PC-3 (cell line): ENCODE data around the gene CENPF. TPM values are rescaled to one million over a fixed set of nuclear protein-coding genes. Genes with fewer than 3 reads are reported as not detected.

Experiments
- ATAC-seq: fragments of 200-7000 bp; cut with Tn5 transposase; 2 replicates; pipeline ENCODE4 v1.9.1; 2020; ENCODE audit warnings: mild to moderate bottlenecking, moderate library complexity
- BruUV-seq: library from RNA; stranded (reverse); fragments of 400-500 nt; replicated peaks from 2 replicates; lab custom pipeline; 2021; lab: Mats Ljungman, UMichigan
- CTCF ChIA-PET: fragments of 300-600 bp; sonication (Branson Sonifier 250); formaldehyde crosslinking; loops from one replicate; lab custom pipeline; 2022; ENCODE audit warnings: antibody characterized with exemption; lab: Charles Lee
- POLR2A ChIA-PET: fragments of 300-600 bp; sonication (Branson Sonifier 250); formaldehyde crosslinking; loops from one replicate; lab custom pipeline; 2022; ENCODE audit warnings: antibody characterized with exemption; ENCODE audit not compliant: unreplicated experiment; lab: Charles Lee
- DNase-seq: peaks from one replicate; pipeline ENCODE4 v3.0.0-alpha.2; 2015
- H2AFZ ChIP-seq: fragments of 300-600 bp; sonication (generic); 2 replicates; pipeline ENCODE4 v1.6.0; 2016; ENCODE audit warnings: antibody characterized with exemption, low read length
- H3F3A ChIP-seq: fragments of 300-600 bp; sonication (generic); one replicate; pipeline ENCODE4 v1.6.0; 2017; ENCODE audit warnings: antibody characterized with exemption, low read length, control low read depth, mild to moderate bottlenecking; ENCODE audit not compliant: unreplicated experiment
- H3K27ac ChIP-seq: fragments of 300-600 bp; sonication (generic); 2 replicates; pipeline ENCODE4 v1.5.1; 2016; ENCODE audit warnings: mild to moderate bottlenecking, low read length
- H3K27me3 ChIP-seq: fragments of 300-600 bp; sonication (generic); 2 replicates; pipeline ENCODE4 v1.6.1; 2016; ENCODE audit warnings: low read length, mixed read lengths
- H3K36me3 ChIP-seq: fragments of 300-600 bp; sonication (generic); 2 replicates; pipeline ENCODE4 v1.6.1; 2016; ENCODE audit warnings: low read depth, mixed run types, low read length, mixed read lengths
- H3K4me1 ChIP-seq: fragments of 300-600 bp; sonication (generic); 2 replicates; pipeline ENCODE4 v1.5.1; 2016; ENCODE audit warnings: low read length; ENCODE audit not compliant: insufficient read depth
- H3K4me2 ChIP-seq: fragments of 300-600 bp; sonication (generic); 2 replicates; pipeline ENCODE4 v1.6.0; 2016; ENCODE audit warnings: low read length
- H3K4me3 ChIP-seq: fragments of 300-600 bp; sonication (generic); 2 replicates; pipeline ENCODE4 v1.5.1; 2016; ENCODE audit warnings: mild to moderate bottlenecking, low read length, mixed read lengths
- H3K79me2 ChIP-seq: fragments of 300-600 bp; sonication (generic); 2 replicates; pipeline ENCODE4 v1.6.1; 2017; ENCODE audit warnings: low read length, mixed read lengths
- H3K9ac ChIP-seq: fragments of 300-600 bp; sonication (generic); 2 replicates; pipeline ENCODE4 v1.6.0; 2016; ENCODE audit warnings: mild to moderate bottlenecking, low read length
- H3K9me2 ChIP-seq: fragments of 300-600 bp; sonication (generic); replicated peaks from 2 replicates; pipeline ENCODE4 v1.6.1; 2016; ENCODE audit warnings: mixed run types, low read length, mixed read lengths
- H3K9me3 ChIP-seq: fragments of 300-600 bp; sonication (generic); 2 replicates; pipeline ENCODE4 v1.6.1; 2016; ENCODE audit warnings: low read length, mixed read lengths
- H4K20me1 ChIP-seq: fragments of 300-600 bp; sonication (generic); 2 replicates; pipeline ENCODE4 v1.6.1; 2016; ENCODE audit warnings: low read length, mixed read lengths
- EZH2 ChIP-seq: fragments of 300-600 bp; sonication (generic); IDR thresholded peaks from one replicate; pipeline ENCODE4 v1.6.1; 2017; ENCODE audit warnings: antibody characterized with exemption, mild to moderate bottlenecking, low read length; ENCODE audit not compliant: unreplicated experiment
- EZH2phosphoT487 ChIP-seq: fragments of 300-600 bp; sonication (generic); IDR thresholded peaks from 2 replicates; pipeline ENCODE4 v1.6.1; 2018; ENCODE audit warnings: mild to moderate bottlenecking, antibody characterized with exemption, low read length, borderline replicate concordance
- intact Hi-C: fragments of 100-400 bp; cut with micrococcal nuclease; formaldehyde crosslinking; loops from 2 replicates; pipeline ENCODE4 v1.9.0; 2023
- total RNA-seq: library from RNA; depleted of rRNA; stranded (reverse); fragments of >200 nt; gene quantifications from 2 replicates; pipeline ENCODE4 v1.2.3, GENCODE V29; 2014
- TF ChIP-seq, protein P1 (sequence below): fragments of 300-600 bp; sonication (generic); conservative IDR thresholded peaks from 2 replicates; pipeline ENCODE4 v1.5.1; 2017; ENCODE audit warnings: antibody characterized with exemption, low read depth, mild to moderate bottlenecking, low read length

Gene CENPF
- total RNA-seq, 1 experiment from 2014 or later, result 92.6 TPM

DNA sequence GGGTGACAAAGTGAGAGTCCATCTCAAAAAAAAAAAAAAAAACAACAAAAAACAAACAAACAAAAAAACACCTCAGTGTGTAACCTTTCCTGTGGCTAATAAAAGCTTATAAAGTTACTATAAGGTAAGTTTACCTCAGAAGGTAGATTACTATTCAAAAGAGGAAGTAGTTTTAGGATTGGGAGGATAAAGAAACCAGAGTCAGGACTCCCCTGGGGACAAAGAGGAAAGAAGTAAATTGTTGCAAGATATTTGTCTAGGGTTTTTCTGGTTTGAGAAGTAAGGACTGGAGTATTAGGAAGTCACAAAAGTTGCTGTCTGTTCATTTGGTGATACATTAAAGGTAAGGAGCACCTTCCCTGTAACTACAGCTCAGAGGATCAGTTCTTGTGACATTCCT lies 23.8 kb upstream of the CENPF start:
- H3K36me3 ChIP-seq, result peaks cover 4% of the 10 kb centered on the region; the same call in 1 of the 2 replicates
- ChIA-PET POLR2A (interaction anchor here (0.7 kb wide), 1 partner anchor 183 kb away, joined by 13 read pairs; no protein-coding TSS in a partner anchor), CTCF (no interaction called here)
- H3K4me2 ChIP-seq, result no peak overlapping the region
- ATAC-seq, result no peak
- H3K4me1 ChIP-seq, result peaks cover 45% of the 10 kb centered on the region
- H3K79me2 ChIP-seq, result no peaks in the 10 kb centered on the region
- no peak overlapping the region for H3K4me3 ChIP-seq
- intact Hi-C loops, result no loop called here
- no peaks in the 10 kb centered on the region for H4K20me1 ChIP-seq
- no peaks in the 10 kb centered on the region for H3K27me3 ChIP-seq
- H2AFZ ChIP-seq, result no peak overlapping the region
- no peaks in the 10 kb centered on the region for H3F3A ChIP-seq
- no peak overlapping the region for H3K27ac ChIP-seq
- no peaks in the 10 kb centered on the region for H3K9me2 ChIP-seq
- BruUV-seq, result no TSS peak
- H3K9ac ChIP-seq, result no peak overlapping the region
- TF ChIP-seq, protein P1, sequence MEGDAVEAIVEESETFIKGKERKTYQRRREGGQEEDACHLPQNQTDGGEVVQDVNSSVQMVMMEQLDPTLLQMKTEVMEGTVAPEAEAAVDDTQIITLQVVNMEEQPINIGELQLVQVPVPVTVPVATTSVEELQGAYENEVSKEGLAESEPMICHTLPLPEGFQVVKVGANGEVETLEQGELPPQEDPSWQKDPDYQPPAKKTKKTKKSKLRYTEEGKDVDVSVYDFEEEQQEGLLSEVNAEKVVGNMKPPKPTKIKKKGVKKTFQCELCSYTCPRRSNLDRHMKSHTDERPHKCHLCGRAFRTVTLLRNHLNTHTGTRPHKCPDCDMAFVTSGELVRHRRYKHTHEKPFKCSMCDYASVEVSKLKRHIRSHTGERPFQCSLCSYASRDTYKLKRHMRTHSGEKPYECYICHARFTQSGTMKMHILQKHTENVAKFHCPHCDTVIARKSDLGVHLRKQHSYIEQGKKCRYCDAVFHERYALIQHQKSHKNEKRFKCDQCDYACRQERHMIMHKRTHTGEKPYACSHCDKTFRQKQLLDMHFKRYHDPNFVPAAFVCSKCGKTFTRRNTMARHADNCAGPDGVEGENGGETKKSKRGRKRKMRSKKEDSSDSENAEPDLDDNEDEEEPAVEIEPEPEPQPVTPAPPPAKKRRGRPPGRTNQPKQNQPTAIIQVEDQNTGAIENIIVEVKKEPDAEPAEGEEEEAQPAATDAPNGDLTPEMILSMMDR, result no peak
- TF ChIP-seq EZH2, result no peak
- no peak for TF ChIP-seq EZH2phosphoT487
- peaks cover 13% of the 10 kb centered on the region for H3K9me3 ChIP-seq
- no peak for DNase-seq

GRCh38 chr1:214581785-214582184 lies 21.2 kb upstream of the CENPF start:
- H3K27me3 ChIP-seq, result no peaks in the 10 kb centered on the region
- 0 out of 2 replicates have a peak overlapping the region, but pooled peaks have one; percentile 4 for H2AFZ ChIP-seq
- no peaks in the 10 kb centered on the region for H3K36me3 ChIP-seq
- peak overlapping the region; percentile 75 for H3K27ac ChIP-seq
- H3K79me2 ChIP-seq, result no peaks in the 10 kb centered on the region
- intact Hi-C loops, result loop anchor here (1.0 to 2.0 kb wide), 3 partner anchors 13 to 65 kb away; partner anchors contain the start of gene PTPN14
- ATAC-seq, result peak; percentile 83
- H3K4me3 ChIP-seq, result peak overlapping the region; percentile 22; the same call in 1 of the 2 replicates
- H3K9me3 ChIP-seq, result peaks cover 2% of the 10 kb centered on the region; the same call in 1 of the 2 replicates
- H3K9ac ChIP-seq, result peak overlapping the region; percentile 39
- H3F3A ChIP-seq, result no peaks in the 10 kb centered on the region
- TF ChIP-seq EZH2phosphoT487 (no peak), EZH2 (no peak)
- TF ChIP-seq, protein P1, result no peak
- DNase-seq, result peak; percentile 99
- no TSS peak for BruUV-seq
- H3K4me2 ChIP-seq, result peak overlapping the region; percentile 68
- H3K9me2 ChIP-seq, result no peaks in the 10 kb centered on the region
- no peaks in the 10 kb centered on the region for H4K20me1 ChIP-seq
- ChIA-PET POLR2A (interaction anchor here (1.0 kb wide), 1 partner anchor 30 kb away, joined by 13 read pairs; the partner anchor contains the start of gene PTPN14), CTCF (interaction anchor here (0.5 to 1.5 kb wide), 6 partner anchors 30 to 594 kb away, joined by 4 to 11 read pairs (median 6); partner anchors contain the start of genes PROX1 and PTPN14)
- peaks cover 43% of the 10 kb centered on the region for H3K4me1 ChIP-seq
